ENCODE measurements around the gene CDH13. TPM values are rescaled to one million over a fixed set of nuclear protein-coding genes. Genes with fewer than 3 reads are reported as not detected.

The CDH13 gene
- total RNA-seq, 1 experiment from 2014 or later, result 49.3 TPM

DNA sequence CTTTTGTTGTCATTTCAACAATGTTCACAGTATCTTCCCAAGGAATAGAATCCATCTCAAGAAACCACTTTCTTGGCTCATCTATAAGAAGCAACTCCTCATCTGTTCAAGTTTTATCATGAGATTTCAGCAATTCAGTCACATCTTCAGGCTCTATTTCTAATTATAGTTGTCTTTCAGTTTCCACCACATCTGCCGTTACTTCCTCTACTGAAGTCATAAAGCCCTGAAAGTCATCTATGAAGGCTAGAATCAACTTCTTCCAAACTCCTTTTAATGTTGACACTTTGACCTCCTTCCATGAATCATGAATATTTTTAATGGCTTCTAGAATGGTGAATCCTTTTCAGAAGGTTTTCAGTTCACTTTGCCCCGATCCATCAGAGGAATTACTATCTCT lies 102.1 kb downstream of the CDH13 start:
- CTCF ChIA-PET, result interaction anchor here (0.6 kb wide), 1 partner anchor 746 kb away, joined by 4 read pairs; no protein-coding TSS in a partner anchor
- H3K9me3 Mint-ChIP-seq (ENCODE audit: unreplicated experiment), result no peaks in the 10 kb centered on the region
- POLR2A ChIA-PET, result no interaction called here

DNA sequence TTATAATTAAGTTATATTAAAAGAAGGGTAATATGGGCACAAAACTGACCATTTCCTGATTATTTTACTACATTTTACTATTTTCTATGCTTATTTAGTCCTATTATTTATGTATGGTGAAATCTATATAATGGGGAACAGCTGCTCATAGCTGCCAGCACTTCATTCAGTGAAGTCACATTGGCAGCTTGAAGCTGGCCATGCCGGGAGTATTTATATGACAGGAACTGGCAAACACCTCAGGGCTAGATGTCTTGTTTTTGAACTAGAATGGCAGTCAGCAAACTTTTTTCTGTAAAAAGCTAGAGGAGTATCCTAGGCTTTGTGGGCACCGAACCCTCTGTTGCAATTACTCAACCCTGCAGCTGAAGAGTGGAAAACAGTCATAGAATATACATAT lies 104.1 kb downstream of the CDH13 start:
- Mint-ChIP-seq H3K9me3 (ENCODE audit: unreplicated experiment) (no peaks in the 10 kb centered on the region), H3K4me1 (ENCODE audit: insufficient read depth, unreplicated experiment) (no peaks in the 10 kb centered on the region), H3K27ac (ENCODE audit: low read depth, unreplicated experiment) (no peak overlapping the region), H3K27me3 (ENCODE audit: insufficient read depth, unreplicated experiment) (no peaks in the 10 kb centered on the region), H3K4me3 (ENCODE audit: unreplicated experiment) (no peak overlapping the region), H3K36me3 (ENCODE audit: insufficient read depth, unreplicated experiment) (peaks cover 13% of the 10 kb centered on the region)
- intact Hi-C loops (cut with micrococcal nuclease), result no loop called here
- DNase-seq (ENCODE audit: unreplicated experiment), result no peak
- TF ChIP-seq, protein P1, sequence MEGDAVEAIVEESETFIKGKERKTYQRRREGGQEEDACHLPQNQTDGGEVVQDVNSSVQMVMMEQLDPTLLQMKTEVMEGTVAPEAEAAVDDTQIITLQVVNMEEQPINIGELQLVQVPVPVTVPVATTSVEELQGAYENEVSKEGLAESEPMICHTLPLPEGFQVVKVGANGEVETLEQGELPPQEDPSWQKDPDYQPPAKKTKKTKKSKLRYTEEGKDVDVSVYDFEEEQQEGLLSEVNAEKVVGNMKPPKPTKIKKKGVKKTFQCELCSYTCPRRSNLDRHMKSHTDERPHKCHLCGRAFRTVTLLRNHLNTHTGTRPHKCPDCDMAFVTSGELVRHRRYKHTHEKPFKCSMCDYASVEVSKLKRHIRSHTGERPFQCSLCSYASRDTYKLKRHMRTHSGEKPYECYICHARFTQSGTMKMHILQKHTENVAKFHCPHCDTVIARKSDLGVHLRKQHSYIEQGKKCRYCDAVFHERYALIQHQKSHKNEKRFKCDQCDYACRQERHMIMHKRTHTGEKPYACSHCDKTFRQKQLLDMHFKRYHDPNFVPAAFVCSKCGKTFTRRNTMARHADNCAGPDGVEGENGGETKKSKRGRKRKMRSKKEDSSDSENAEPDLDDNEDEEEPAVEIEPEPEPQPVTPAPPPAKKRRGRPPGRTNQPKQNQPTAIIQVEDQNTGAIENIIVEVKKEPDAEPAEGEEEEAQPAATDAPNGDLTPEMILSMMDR (IDR thresholded peaks at IDR 0.05; ENCODE audit: unreplicated experiment), result no peak
- ChIA-PET CTCF (no interaction called here), POLR2A (interaction anchor here (0.5 to 2.1 kb wide), 4 partner anchors 30 to 484 kb away, joined by 3 to 4 read pairs (median 4); no protein-coding TSS in a partner anchor)
- BruUV-seq (replicated peaks), result no TSS peak

More for the DNA sequence above, 102.1 kb downstream of the CDH13 start:
- no peak for DNase-seq (ENCODE audit: unreplicated experiment)
- TF ChIP-seq, protein P1 (IDR thresholded peaks at IDR 0.05; ENCODE audit: unreplicated experiment), result no peak
- no TSS peak for BruUV-seq (replicated peaks)
- no peaks in the 10 kb centered on the region for H3K27me3 Mint-ChIP-seq (ENCODE audit: insufficient read depth, unreplicated experiment)
- no peak overlapping the region for H3K4me3 Mint-ChIP-seq (ENCODE audit: unreplicated experiment)
- intact Hi-C loops (cut with micrococcal nuclease), result no loop called here
- H3K27ac Mint-ChIP-seq (ENCODE audit: low read depth, unreplicated experiment), result no peak overlapping the region
- H3K36me3 Mint-ChIP-seq (ENCODE audit: insufficient read depth, unreplicated experiment), result peaks cover 13% of the 10 kb centered on the region
- no peaks in the 10 kb centered on the region for H3K4me1 Mint-ChIP-seq (ENCODE audit: insufficient read depth, unreplicated experiment)

DNA sequence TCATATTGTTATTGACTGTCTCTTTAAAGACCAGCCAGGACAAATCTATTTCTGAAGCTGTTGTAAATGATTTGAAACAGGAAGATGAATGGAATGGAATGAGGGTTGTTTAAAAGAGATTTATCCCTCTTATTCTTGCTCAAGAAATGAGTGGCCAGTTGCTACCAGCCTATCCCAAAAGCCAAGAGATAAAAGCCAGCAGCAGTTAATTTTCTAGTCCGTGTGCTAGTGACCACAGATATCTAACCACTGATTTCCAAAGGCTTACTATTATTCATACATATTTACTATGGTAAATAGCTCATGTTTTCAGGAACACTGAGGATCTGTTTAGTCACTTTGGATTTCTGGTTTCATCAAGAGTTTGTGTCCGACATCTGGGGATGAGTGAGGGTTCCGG lies 105.7 kb downstream of the CDH13 start:
- peaks cover 13% of the 10 kb centered on the region for H3K36me3 Mint-ChIP-seq (ENCODE audit: insufficient read depth, unreplicated experiment)
- H3K4me3 Mint-ChIP-seq (ENCODE audit: unreplicated experiment), result no peak overlapping the region
- no peak for DNase-seq (ENCODE audit: unreplicated experiment)
- H3K27me3 Mint-ChIP-seq (ENCODE audit: insufficient read depth, unreplicated experiment), result no peaks in the 10 kb centered on the region
- CTCF ChIA-PET, result no interaction called here
- TF ChIP-seq, protein P1 (IDR thresholded peaks at IDR 0.05; ENCODE audit: unreplicated experiment), result no peak
- BruUV-seq (replicated peaks), result no TSS peak
- no peaks in the 10 kb centered on the region for H3K4me1 Mint-ChIP-seq (ENCODE audit: insufficient read depth, unreplicated experiment)
- intact Hi-C loops (cut with micrococcal nuclease), result no loop called here
- no peaks in the 10 kb centered on the region for H3K9me3 Mint-ChIP-seq (ENCODE audit: unreplicated experiment)
- POLR2A ChIA-PET, result no interaction called here
- H3K27ac Mint-ChIP-seq (ENCODE audit: low read depth, unreplicated experiment), result no peak overlapping the region

DNA sequence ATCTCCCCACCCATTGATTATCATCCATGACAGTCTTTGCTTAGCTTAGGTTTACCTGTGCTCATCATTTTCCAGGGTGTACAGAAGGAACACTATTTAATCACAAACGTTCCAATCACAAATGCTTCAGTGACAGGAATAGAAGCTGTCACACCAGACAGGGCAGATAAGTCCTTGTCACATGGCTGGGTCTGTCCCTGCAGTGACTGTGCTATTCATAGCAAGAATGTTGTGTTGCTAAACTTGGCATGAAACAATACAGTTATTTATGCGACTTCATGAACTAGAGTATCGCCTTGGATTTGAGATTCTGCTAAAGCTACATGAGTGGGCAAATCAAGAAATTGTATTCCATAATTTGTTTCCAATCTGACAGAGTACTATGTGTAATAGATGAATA lies 108.4 kb downstream of the CDH13 start:
- intact Hi-C loops (cut with micrococcal nuclease), result no loop called here
- Mint-ChIP-seq H3K27ac (ENCODE audit: low read depth, unreplicated experiment) (no peak overlapping the region), H3K36me3 (ENCODE audit: insufficient read depth, unreplicated experiment) (peaks cover 3% of the 10 kb centered on the region), H3K27me3 (ENCODE audit: insufficient read depth, unreplicated experiment) (no peaks in the 10 kb centered on the region), H3K4me3 (ENCODE audit: unreplicated experiment) (no peak overlapping the region), H3K9me3 (ENCODE audit: unreplicated experiment) (no peaks in the 10 kb centered on the region), H3K4me1 (ENCODE audit: insufficient read depth, unreplicated experiment) (no peaks in the 10 kb centered on the region)
- no TSS peak for BruUV-seq (replicated peaks)
- ChIA-PET CTCF (interaction anchor here (0.6 to 1.0 kb wide), 3 partner anchors 11 to 1514 kb away, joined by 3 to 4 read pairs (median 3); no protein-coding TSS in a partner anchor), POLR2A (no interaction called here)
- TF ChIP-seq, protein P1 (IDR thresholded peaks at IDR 0.05; ENCODE audit: unreplicated experiment), result no peak
- DNase-seq (ENCODE audit: unreplicated experiment), result no peak

All from MCF 10A (cell line).